GM15510 (cell line): ENCODE data around the gene SND1.

Experiments
- POLR2A ChIP-seq: IDR thresholded peaks from 3 replicates; pipeline ENCODE4 v1.6.1; 2011; ENCODE audit warnings: borderline replicate concordance; ENCODE audit not compliant: insufficient read length; ENCODE audit errors: extremely low read depth

The SND1 gene

GRCh38 chr7:127903892-127904669 lies 252.1 kb downstream of the SND1 start:
- TF ChIP-seq POLR2A: no peak

GRCh38 chr7:127904670-127904985 lies 252.6 kb downstream of the SND1 start:
- TF ChIP-seq POLR2A: no peak

GRCh38 chr7:127905021-127905420 lies 253.0 kb downstream of the SND1 start:
- no peak for TF ChIP-seq POLR2A

- no peak for TF ChIP-seq POLR2A
Measured at GRCh38 chr7:127905491-127906330, 253.7 kb downstream of the SND1 start.

- TF ChIP-seq POLR2A: no peak
Measured at GRCh38 chr7:127907110-127908040, 255.4 kb downstream of the SND1 start.

GRCh38 chr7:127908430-127909258 lies 256.6 kb downstream of the SND1 start:
- no peak for TF ChIP-seq POLR2A

GRCh38 chr7:127909424-127910152 lies 257.6 kb downstream of the SND1 start:
- no peak for TF ChIP-seq POLR2A

- TF ChIP-seq POLR2A: no peak
Measured at GRCh38 chr7:127910670-127911069, 258.7 kb downstream of the SND1 start.

- no peak for TF ChIP-seq POLR2A
Measured at GRCh38 chr7:127911968-127912511, 260.0 kb downstream of the SND1 start.

- TF ChIP-seq POLR2A: no peak
Measured at GRCh38 chr7:127912901-127913300, 260.9 kb downstream of the SND1 start.

GRCh38 chr7:127913686-127914085 lies 261.7 kb downstream of the SND1 start:
- no peak for TF ChIP-seq POLR2A

GRCh38 chr7:127914693-127915092 lies 262.7 kb downstream of the SND1 start:
- TF ChIP-seq POLR2A: no peak

GRCh38 chr7:127916735-127917134 lies 264.7 kb downstream of the SND1 start:
- no peak for TF ChIP-seq POLR2A
